RWPE2 (cell line): ENCODE results near the gene SLC39A8.

ENCODE experiments used
- ATAC-seq: fragments of 200-7000 bp; cut with Tn5 transposase; 3 replicates; pipeline ENCODE4 v1.9.1; 2021; ENCODE audit warnings: low read depth
- DNase-seq: peaks from one replicate; pipeline ENCODE4 v3.0.0-alpha.2; 2020; ENCODE audit warnings: low spot score
- H3K27ac ChIP-seq: fragments of 450-650 bp; 2 replicates; pipeline ENCODE4 v1.5.1; 2017; ENCODE audit warnings: mild to moderate bottlenecking; ENCODE audit not compliant: poor library complexity, severe bottlenecking
- H3K27me3 ChIP-seq: fragments of 250-450 bp; sonication (Bioruptor Pico); 2 replicates; pipeline ENCODE4 v1.5.1; 2021; ENCODE audit warnings: mild to moderate bottlenecking, moderate library complexity; ENCODE audit not compliant: insufficient read depth, poor library complexity, severe bottlenecking
- H3K36me3 ChIP-seq: fragments of 250-450 bp; sonication (Bioruptor Pico); 2 replicates; pipeline ENCODE4 v1.5.1; 2020; ENCODE audit warnings: low read depth, mild to moderate bottlenecking, moderate library complexity
- H3K4me1 ChIP-seq: fragments of 250-450 bp; sonication (Bioruptor Pico); 2 replicates; pipeline ENCODE4 v1.5.1; 2021; ENCODE audit warnings: mild to moderate bottlenecking, moderate library complexity; ENCODE audit not compliant: insufficient read depth, poor library complexity, severe bottlenecking
- H3K4me3 ChIP-seq: fragments of 250-450 bp; sonication (Bioruptor Pico); 2 replicates; pipeline ENCODE4 v1.5.1; 2021; ENCODE audit warnings: mild to moderate bottlenecking, moderate library complexity; ENCODE audit not compliant: severe bottlenecking
- H3K9me3 ChIP-seq: fragments of 250-450 bp; sonication (Bioruptor Pico); 2 replicates; pipeline ENCODE4 v1.5.1; 2021; ENCODE audit warnings: mild to moderate bottlenecking, moderate library complexity; ENCODE audit not compliant: severe bottlenecking
- CTCF ChIP-seq: fragments of 450-650 bp; IDR thresholded peaks from one replicate; pipeline ENCODE4 v1.5.1; 2017; ENCODE audit warnings: mild to moderate bottlenecking, moderate library complexity; ENCODE audit not compliant: poor library complexity, severe bottlenecking

Gene SLC39A8

GRCh38 chr4:102348701-102349100, 3.4 kb upstream of the SLC39A8 start:
- Histone ChIP-seq H3K9me3 (no peaks in the 10 kb centered on the region), H3K27me3 (no peaks in the 10 kb centered on the region), H3K4me1 (no peaks in the 10 kb centered on the region), H3K27ac (no peak overlapping the region), H3K4me3 (no peak overlapping the region), H3K36me3 (no peaks in the 10 kb centered on the region)
- no peak for ATAC-seq
- DNase-seq: no peak
- no peak for TF ChIP-seq CTCF

GRCh38 chr4:102345795-102346100, 466 bp upstream of the SLC39A8 start:
- DNase-seq: no peak
- peak; percentile 56 for TF ChIP-seq CTCF
- no peak for ATAC-seq
- Histone ChIP-seq H3K27me3 (no peaks in the 10 kb centered on the region), H3K4me1 (no peaks in the 10 kb centered on the region), H3K36me3 (no peaks in the 10 kb centered on the region), H3K4me3 (peak overlapping the region; percentile 43), H3K9me3 (no peaks in the 10 kb centered on the region), H3K27ac (no peak overlapping the region)

GRCh38 chr4:102344520-102344953, 745 bp downstream of the SLC39A8 start:
- Histone ChIP-seq H3K4me3 (peak overlapping the region; percentile 43), H3K9me3 (no peaks in the 10 kb centered on the region), H3K27ac (no peak overlapping the region), H3K27me3 (no peaks in the 10 kb centered on the region), H3K4me1 (no peaks in the 10 kb centered on the region), H3K36me3 (no peaks in the 10 kb centered on the region)
- DNase-seq (peak; percentile 65), ATAC-seq (peak; percentile 79)
- no peak for TF ChIP-seq CTCF

GRCh38 chr4:102343964-102344519, 1.2 kb downstream of the SLC39A8 start:
- Histone ChIP-seq H3K36me3 (no peaks in the 10 kb centered on the region), H3K4me1 (no peaks in the 10 kb centered on the region), H3K9me3 (no peaks in the 10 kb centered on the region), H3K27me3 (no peaks in the 10 kb centered on the region), H3K4me3 (peak overlapping the region; percentile 43), H3K27ac (no peak overlapping the region)
- no peak; the same call in 2 of the 3 replicates for ATAC-seq
- no peak for DNase-seq
- TF ChIP-seq CTCF: no peak

GRCh38 chr4:102342404-102343074, 2.7 kb downstream of the SLC39A8 start:
- no peaks in the 10 kb centered on the region for H3K9me3 ChIP-seq
- H3K36me3 ChIP-seq: no peaks in the 10 kb centered on the region
- ATAC-seq (no peak), DNase-seq (no peak)
- no peaks in the 10 kb centered on the region for H3K27me3 ChIP-seq
- no peak overlapping the region for H3K4me3 ChIP-seq
- no peak for TF ChIP-seq CTCF
- H3K4me1 ChIP-seq: no peaks in the 10 kb centered on the region
- no peak overlapping the region for H3K27ac ChIP-seq
